Activated naive CD4-positive, alpha-beta T cell treated with anti-CD3 and anti-CD28 coated beads for 36 hours (primary cell): ENCODE data around the gene WFDC6. TPM values are rescaled to one million over a fixed set of nuclear protein-coding genes. Genes with fewer than 3 reads are reported as not detected.

Experiments used
- CTCF ChIA-PET: fragments of 350-600 bp; sonication (Branson Sonifier 250); formaldehyde crosslinking; loops from one replicate; lab custom pipeline; 2021; ENCODE audit warnings: antibody characterized with exemption; lab: Charles Lee
- DNase-seq: peaks from one replicate; pipeline ENCODE4 v3.0.0-alpha.2; 2020
- H3K27ac Mint-ChIP-seq: one replicate; pipeline ENCODE4 v1.8.0; 2021; ENCODE audit warnings: mild to moderate bottlenecking, mixed read lengths
- H3K27me3 Mint-ChIP-seq: one replicate; pipeline ENCODE4 v1.8.0; 2021; ENCODE audit warnings: low read depth, mixed read lengths
- H3K36me3 Mint-ChIP-seq: one replicate; pipeline ENCODE4 v1.8.0; 2021; ENCODE audit warnings: low read depth, mixed read lengths
- H3K4me1 Mint-ChIP-seq: one replicate; pipeline ENCODE4 v1.8.0; 2021; ENCODE audit warnings: low read depth, mixed read lengths
- H3K4me3 Mint-ChIP-seq: one replicate; pipeline ENCODE4 v1.8.0; 2021; ENCODE audit warnings: mild to moderate bottlenecking, moderate library complexity, mixed read lengths
- H3K9me3 Mint-ChIP-seq: one replicate; pipeline ENCODE4 v1.8.0; 2021; ENCODE audit warnings: mixed read lengths
- intact Hi-C: fragments of 100-400 bp; cut with micrococcal nuclease; formaldehyde crosslinking; loops from one replicate; pipeline ENCODE4 v1.15.1; 2023
- total RNA-seq, 2 experiments: library from RNA; stranded (reverse); gene quantifications; one replicate each; pipeline ENCODE4 v1.2.3, GENCODE V29; 2021

Gene WFDC6
- total RNA-seq, 2 experiments from 2014 or later: not detected

DNA sequence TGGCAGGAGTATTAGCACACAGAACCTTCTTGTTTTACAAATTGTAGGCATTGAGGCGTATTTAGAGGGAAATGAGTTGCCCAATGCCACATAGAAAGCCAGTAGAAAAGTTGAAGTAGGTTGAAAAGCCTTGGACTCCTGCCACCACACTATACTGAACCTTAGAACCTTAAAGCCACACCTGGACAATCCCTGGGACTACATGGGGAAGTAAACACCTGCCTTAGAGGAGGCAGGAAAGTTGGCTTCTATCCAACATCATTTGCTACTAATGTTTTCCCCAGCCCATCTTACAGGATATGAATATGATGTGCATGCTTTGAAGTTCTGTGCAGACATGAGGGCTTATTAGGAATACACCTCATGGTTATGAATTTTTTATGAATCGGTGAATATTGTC lies 13.2 kb upstream of the WFDC6 start:
- Mint-ChIP-seq H3K9me3 (no peaks in the 10 kb centered on the region), H3K4me1 (no peaks in the 10 kb centered on the region), H3K27ac (no peak overlapping the region), H3K36me3 (no peaks in the 10 kb centered on the region), H3K4me3 (no peak overlapping the region), H3K27me3 (peaks cover 21% of the 10 kb centered on the region)
- intact Hi-C loops: no loop called here
- CTCF ChIA-PET: no interaction called here
- no peak for DNase-seq

DNA sequence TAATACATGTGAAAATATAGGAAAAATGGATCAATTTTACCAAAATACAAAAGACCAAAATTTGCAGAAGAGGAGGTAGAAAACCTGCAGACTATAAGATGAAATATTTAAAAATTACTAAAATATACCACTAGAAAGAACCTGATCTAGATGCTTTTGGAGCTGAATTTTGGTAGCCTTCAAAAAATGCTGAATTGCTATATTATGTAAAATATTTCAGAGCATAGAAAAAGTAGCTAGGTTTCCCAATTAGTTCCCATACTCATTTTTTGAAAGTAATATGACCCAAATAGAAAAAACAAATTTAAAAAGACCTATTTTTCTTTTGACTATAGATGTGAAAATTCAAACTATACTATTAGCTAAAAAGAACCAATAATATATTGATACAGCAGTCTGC lies 11.5 kb upstream of the WFDC6 start:
- intact Hi-C loops: no loop called here
- no peak overlapping the region for H3K27ac Mint-ChIP-seq
- CTCF ChIA-PET: interaction anchor here (1.0 kb wide), 1 partner anchor 220 kb away, joined by 4 read pairs; no protein-coding TSS in a partner anchor
- H3K9me3 Mint-ChIP-seq: no peaks in the 10 kb centered on the region
- H3K36me3 Mint-ChIP-seq: no peaks in the 10 kb centered on the region
- peaks cover 23% of the 10 kb centered on the region for H3K27me3 Mint-ChIP-seq
- no peak overlapping the region for H3K4me3 Mint-ChIP-seq
- DNase-seq: no peak
- H3K4me1 Mint-ChIP-seq: no peaks in the 10 kb centered on the region

DNA sequence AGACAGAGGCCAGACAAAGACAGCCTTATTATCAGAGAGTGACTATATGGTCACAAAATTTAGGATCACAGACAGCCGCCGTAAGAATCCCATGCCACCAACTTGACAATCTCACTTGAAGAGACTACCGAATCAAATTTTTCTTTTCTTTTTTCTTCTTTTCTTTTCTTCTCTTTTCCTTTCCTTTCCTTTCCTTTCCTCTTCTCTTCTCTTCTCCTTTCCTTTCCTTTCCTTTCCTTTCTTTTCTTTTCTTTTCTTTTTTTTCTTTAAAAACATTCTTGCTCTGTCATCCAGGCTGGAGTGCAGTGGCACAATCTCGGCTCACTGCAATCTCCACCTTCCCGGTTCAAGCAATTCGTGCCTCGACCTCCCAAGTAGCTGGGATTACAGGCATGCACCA lies 9.1 kb upstream of the WFDC6 start:
- H3K9me3 Mint-ChIP-seq: no peaks in the 10 kb centered on the region
- H3K4me1 Mint-ChIP-seq: no peaks in the 10 kb centered on the region
- peaks cover 25% of the 10 kb centered on the region for H3K27me3 Mint-ChIP-seq
- DNase-seq: no peak
- intact Hi-C loops: no loop called here
- no peak overlapping the region for H3K27ac Mint-ChIP-seq
- no peaks in the 10 kb centered on the region for H3K36me3 Mint-ChIP-seq
- CTCF ChIA-PET: no interaction called here
- H3K4me3 Mint-ChIP-seq: no peak overlapping the region

DNA sequence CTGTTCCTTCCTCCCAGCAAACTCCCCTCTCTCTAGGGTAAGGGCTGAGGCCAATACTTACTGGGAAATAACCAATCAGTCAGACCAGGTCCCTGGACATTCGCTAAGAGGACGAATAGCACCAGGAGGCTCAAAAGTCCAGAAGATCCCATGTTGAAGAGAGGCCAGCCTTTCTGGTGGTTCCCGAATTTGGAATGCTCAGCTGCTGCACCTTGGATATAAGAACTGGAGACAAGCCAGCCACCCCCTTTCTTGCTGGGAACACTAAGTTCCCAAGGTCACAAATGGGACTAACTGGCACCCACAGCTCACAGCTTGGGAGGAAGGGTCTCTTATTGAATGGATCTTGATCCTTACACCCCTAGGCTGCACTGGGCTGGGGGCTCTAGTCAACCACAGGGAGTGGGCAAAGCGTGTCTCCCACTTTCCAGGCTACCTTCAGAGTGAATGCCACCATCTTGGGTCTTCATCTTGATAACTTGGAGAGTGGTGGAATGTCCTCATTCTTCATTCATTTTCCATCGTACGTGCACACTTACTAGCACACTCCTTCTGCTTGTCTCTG lies 8.0 kb upstream of the WFDC6 start, which contains the start of gene EPPIN:
TSS of gene EPPIN (minus strand) at position 196 of the 565 bp plus-strand sequence. CDS start at position 152, 44 bp downstream.
- intact Hi-C loops: no loop called here
- Mint-ChIP-seq H3K4me3 (no peak within 1 kb of the TSS), H3K36me3 (no peaks in the 10 kb centered on the region), H3K9me3 (no peaks in the 10 kb centered on the region), H3K27me3 (peaks cover 28% of the 10 kb centered on the region), H3K4me1 (no peaks in the 10 kb centered on the region), H3K27ac (no peak within 1 kb of the TSS)
- CTCF ChIA-PET: interaction anchor here (0.7 to 1.0 kb wide), 2 partner anchors 82 to 224 kb away, joined by 3 read pairs; partner anchors contain the start of gene WFDC10A
- DNase-seq: no peak

DNA sequence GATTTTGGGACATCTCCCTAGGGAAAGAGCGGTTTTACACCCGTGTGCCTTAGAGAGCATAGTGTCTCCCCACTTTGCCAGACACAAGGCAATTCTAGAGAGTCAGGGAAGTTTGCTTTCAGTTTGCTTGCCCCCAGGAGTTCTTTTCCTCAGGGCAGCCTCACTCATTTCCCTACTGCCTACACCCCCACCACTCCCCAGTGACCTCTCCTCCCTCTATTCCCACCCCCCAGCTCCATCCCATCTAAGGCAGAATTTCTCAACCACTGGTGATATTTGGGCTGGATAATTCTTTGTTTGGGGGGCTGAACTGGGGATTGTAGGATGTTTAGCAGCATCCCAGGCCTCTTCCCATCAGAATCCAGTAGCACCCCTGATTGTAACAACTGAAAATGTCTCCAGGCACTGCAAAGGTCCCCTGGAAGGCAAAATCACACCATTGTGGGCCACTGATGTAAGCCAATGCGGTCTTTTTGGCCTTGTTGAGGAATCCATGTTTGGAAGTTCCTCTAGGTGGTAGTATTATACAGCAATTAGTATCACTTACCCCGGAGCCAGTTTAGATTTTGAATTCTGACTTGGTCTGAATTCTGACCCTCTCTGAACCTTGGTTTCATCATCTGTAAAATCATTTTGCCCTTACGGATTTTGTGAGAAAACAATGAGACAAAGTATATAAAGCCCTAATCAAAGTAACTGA lies 6.6 kb upstream of the WFDC6 start:
- H3K9me3 Mint-ChIP-seq: no peaks in the 10 kb centered on the region
- no peaks in the 10 kb centered on the region for H3K4me1 Mint-ChIP-seq
- intact Hi-C loops: loop anchor here (1.0 kb wide), 1 partner anchor 225 kb away; no protein-coding TSS in a partner anchor
- no peak overlapping the region for H3K4me3 Mint-ChIP-seq
- CTCF ChIA-PET: interaction anchor here (1.4 kb wide), 1 partner anchor 225 kb away, joined by 5 read pairs; no protein-coding TSS in a partner anchor
- peaks cover 34% of the 10 kb centered on the region for H3K27me3 Mint-ChIP-seq
- DNase-seq: no peak
- H3K36me3 Mint-ChIP-seq: no peaks in the 10 kb centered on the region
- no peak overlapping the region for H3K27ac Mint-ChIP-seq

DNA sequence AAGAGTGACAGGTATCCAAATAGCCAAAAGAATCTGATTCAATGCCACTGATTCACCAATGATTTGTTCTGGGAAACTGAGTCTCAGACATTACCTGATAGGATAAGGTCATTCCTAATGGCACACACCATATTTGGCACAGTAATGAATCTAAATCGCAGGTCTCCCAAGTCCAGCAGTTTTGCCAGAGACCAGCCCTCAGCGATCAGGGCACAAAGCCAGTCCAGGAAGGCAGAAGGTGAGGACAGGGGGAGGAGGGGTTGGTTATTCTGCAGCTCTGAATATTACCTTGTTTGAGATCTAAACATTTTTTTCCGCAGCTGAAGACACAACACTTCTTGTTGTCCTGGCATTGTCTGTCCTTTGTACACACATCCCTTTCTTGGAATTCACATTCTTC lies 6.1 kb upstream of the WFDC6 start:
- DNase-seq: no peak
- H3K4me1 Mint-ChIP-seq: no peaks in the 10 kb centered on the region
- intact Hi-C loops: no loop called here
- CTCF ChIA-PET: interaction anchor here (1.4 kb wide), 1 partner anchor 226 kb away, joined by 5 read pairs; no protein-coding TSS in a partner anchor
- H3K27ac Mint-ChIP-seq: no peak overlapping the region
- no peaks in the 10 kb centered on the region for H3K9me3 Mint-ChIP-seq
- H3K36me3 Mint-ChIP-seq: no peaks in the 10 kb centered on the region
- no peak overlapping the region for H3K4me3 Mint-ChIP-seq
- H3K27me3 Mint-ChIP-seq: peaks cover 37% of the 10 kb centered on the region

DNA sequence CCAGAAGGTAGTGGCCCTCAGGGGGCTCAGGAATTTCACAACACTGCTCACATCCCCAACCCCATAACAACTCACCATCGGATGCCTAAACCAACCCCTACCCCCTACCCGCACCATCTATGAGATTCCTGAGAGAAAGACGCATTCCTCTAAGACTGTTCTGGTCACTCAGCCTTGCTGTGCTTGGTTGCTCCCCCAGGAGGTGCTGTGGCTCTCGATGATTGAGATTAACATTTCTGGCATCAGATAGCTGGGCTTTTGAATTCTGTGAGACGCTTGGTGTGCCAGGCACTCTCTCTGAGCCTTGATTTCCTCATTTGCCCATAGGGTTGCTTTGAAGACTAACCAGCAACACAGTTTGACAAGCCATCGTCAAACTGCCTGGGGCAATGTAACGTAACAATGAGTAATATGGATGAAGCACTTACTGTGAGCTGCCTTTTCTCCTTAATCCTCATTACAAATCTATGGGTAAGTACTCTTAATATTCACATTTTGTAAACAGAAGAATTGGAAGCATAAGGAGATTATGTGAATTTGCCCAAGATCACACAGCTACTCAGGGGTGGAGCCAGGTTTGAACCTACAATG lies 978 bp downstream of the WFDC6 start:
- Mint-ChIP-seq H3K4me3 (no peak overlapping the region), H3K9me3 (no peaks in the 10 kb centered on the region), H3K27me3 (peaks cover 19% of the 10 kb centered on the region), H3K27ac (no peak overlapping the region), H3K36me3 (no peaks in the 10 kb centered on the region), H3K4me1 (no peaks in the 10 kb centered on the region)
- CTCF ChIA-PET: interaction anchor here (1.0 kb wide), 1 partner anchor 233 kb away, joined by 4 read pairs; no protein-coding TSS in a partner anchor
- intact Hi-C loops: no loop called here
- DNase-seq: no peak

DNA sequence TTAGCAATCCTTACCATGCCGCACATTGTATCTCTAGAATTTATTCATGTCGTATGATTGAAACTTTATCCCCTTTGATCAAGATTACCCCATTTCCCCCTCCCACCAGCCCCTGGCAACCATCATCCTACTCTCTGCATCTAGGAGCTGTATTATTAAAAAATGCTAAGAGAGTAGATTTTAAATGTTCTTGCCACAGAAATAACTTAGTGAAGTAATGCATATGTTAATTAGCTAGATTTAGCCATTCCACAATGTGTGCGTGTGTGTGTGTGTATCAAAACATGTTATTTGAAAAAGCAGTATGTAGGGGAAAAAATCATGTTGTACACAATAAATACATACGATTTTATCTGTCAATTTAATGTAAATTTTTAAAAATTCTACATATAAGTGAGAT lies 12.0 kb downstream of the WFDC6 start:
- CTCF ChIA-PET: interaction anchor here (1.0 kb wide), 1 partner anchor 243 kb away, joined by 4 read pairs; no protein-coding TSS in a partner anchor
- Mint-ChIP-seq H3K27me3 (peaks cover 18% of the 10 kb centered on the region), H3K27ac (no peak overlapping the region), H3K9me3 (no peaks in the 10 kb centered on the region), H3K4me1 (no peaks in the 10 kb centered on the region), H3K36me3 (no peaks in the 10 kb centered on the region), H3K4me3 (no peak overlapping the region)
- DNase-seq: no peak
- intact Hi-C loops: no loop called here

DNA sequence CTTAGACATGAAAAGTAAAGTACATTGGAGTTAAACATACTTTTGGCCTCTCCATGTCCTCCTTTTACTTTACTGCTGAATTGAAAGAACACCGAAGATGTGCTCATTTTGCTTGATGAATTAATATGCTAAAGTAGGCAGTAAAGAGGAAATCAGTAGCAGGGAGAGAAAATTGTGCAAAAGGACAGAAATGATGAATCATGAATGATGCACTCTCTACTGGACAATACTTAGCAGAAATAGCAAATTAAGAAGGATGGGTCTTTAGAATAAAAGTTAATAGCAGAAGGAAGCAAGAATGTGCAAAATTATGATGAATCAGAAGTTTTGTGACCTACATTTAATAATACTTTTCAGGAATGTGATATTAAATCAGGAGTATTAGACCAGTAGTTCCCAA lies 15.5 kb downstream of the WFDC6 start:
- no peaks in the 10 kb centered on the region for H3K4me1 Mint-ChIP-seq
- no peaks in the 10 kb centered on the region for H3K9me3 Mint-ChIP-seq
- H3K27me3 Mint-ChIP-seq: peaks cover 20% of the 10 kb centered on the region
- no peak overlapping the region for H3K27ac Mint-ChIP-seq
- H3K4me3 Mint-ChIP-seq: no peak overlapping the region
- intact Hi-C loops: no loop called here
- H3K36me3 Mint-ChIP-seq: no peaks in the 10 kb centered on the region
- CTCF ChIA-PET: no interaction called here
- DNase-seq: no peak

DNA sequence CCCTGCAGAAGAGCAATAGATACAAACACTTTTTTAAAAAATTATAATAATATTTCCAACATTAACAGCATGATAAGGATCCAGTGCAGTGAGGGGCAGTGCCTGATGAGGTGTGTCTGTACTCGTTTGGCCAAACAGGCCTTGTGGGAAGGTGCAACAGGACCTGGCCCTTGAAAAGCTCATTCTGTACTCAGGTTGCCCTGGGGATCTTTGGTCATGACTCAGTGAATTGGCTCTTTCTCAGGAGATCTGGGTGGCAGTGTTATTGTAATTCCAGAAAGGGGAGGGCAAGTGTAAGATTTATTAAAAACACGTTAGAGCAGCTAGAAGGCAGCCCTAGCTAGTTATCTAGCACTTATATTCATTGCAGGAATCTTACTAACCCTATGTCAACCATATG lies 21.0 kb downstream of the WFDC6 start:
- peaks cover 15% of the 10 kb centered on the region for H3K27me3 Mint-ChIP-seq

DNA sequence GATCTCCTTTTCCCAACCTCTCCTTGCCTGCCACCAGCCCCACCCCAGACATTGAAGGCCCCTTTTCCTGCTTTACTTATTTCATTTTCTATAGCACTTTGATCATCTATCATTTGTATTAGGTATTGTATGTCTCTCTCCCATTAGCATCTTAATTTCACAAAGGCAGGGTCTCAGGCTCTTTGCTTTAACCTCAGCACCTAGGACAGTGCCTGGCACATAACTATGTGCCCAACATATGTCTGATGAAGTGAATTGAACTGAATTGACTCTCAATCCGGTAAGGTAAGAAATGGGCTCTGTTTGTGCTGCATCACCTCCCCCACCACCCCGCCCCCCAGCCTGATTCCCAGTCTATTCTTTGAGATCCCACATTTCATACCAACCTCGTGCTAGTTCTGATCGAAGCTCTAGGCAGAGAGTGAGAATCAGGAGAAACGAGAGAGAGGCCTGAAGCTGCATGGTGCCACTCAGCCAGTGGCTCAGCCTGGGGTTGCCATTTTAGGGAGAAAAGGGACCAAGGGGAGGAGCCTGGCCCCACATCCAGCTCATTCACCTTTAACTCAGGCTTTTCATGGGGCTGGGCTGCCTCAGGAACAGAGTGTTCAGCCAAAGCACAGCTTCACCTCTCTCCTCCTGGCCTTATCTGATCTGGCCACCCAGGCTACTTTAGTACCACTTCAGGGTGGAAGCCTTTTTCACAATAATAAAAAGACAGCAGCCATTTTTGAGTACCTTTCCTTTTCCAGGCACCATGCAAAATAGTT lies 24.0 kb downstream of the WFDC6 start, which contains the start of gene SPINT3:
TSS of gene SPINT3 (minus strand) at position 476 of the 767 bp plus-strand sequence. CDS start at position 462, 14 bp downstream.
- intact Hi-C loops: no loop called here
- no peaks in the 10 kb centered on the region for H3K9me3 Mint-ChIP-seq
- no peaks in the 10 kb centered on the region for H3K4me1 Mint-ChIP-seq
- CTCF ChIA-PET: no interaction called here
- H3K27ac Mint-ChIP-seq: no peak within 1 kb of the TSS
- H3K4me3 Mint-ChIP-seq: no peak within 1 kb of the TSS
- no peaks in the 10 kb centered on the region for H3K36me3 Mint-ChIP-seq
- DNase-seq: no peak
- peaks cover 12% of the 10 kb centered on the region for H3K27me3 Mint-ChIP-seq

More for the DNA sequence above, 21.0 kb downstream of the WFDC6 start:
- DNase-seq: no peak
- Mint-ChIP-seq H3K4me3 (no peak overlapping the region), H3K9me3 (no peaks in the 10 kb centered on the region), H3K4me1 (no peaks in the 10 kb centered on the region), H3K27ac (no peak overlapping the region), H3K36me3 (no peaks in the 10 kb centered on the region)
- intact Hi-C loops: no loop called here
- CTCF ChIA-PET: interaction anchor here (2.2 kb wide), 1 partner anchor 253 kb away, joined by 7 read pairs; no protein-coding TSS in a partner anchor
